ENCODE data around the gene PARD6B. TPM values are rescaled to one million over a fixed set of nuclear protein-coding genes. Genes with fewer than 3 reads are reported as not detected.

The PARD6B gene
- total RNA-seq, 1 donor from 2014 or later, result 7.1 TPM

GRCh38 chr20:50704514-50704913 lies 26.9 kb upstream of the PARD6B start:
- Mint-ChIP-seq H3K4me1 (ENCODE audit: unreplicated experiment) (no peaks in the 10 kb centered on the region), H3K27ac (ENCODE audit: unreplicated experiment) (no peak overlapping the region), H3K36me3 (ENCODE audit: low read depth, unreplicated experiment) (no peaks in the 10 kb centered on the region), H3K27me3 (ENCODE audit: unreplicated experiment) (peaks cover 4% of the 10 kb centered on the region), H3K4me3 (ENCODE audit: unreplicated experiment) (no peak overlapping the region), H3K9me3 (ENCODE audit: unreplicated experiment) (no peaks in the 10 kb centered on the region)
- no peak for DNase-seq (ENCODE audit: low spot score)
- no peak for TF ChIP-seq CTCF (IDR thresholded peaks at IDR 0.05; ENCODE audit: unreplicated experiment)

GRCh38 chr20:50704971-50705370 lies 26.4 kb upstream of the PARD6B start:
- Mint-ChIP-seq H3K27me3 (ENCODE audit: unreplicated experiment) (peaks cover 3% of the 10 kb centered on the region), H3K36me3 (ENCODE audit: low read depth, unreplicated experiment) (no peaks in the 10 kb centered on the region), H3K27ac (ENCODE audit: unreplicated experiment) (no peak overlapping the region), H3K4me3 (ENCODE audit: unreplicated experiment) (no peak overlapping the region), H3K9me3 (ENCODE audit: unreplicated experiment) (no peaks in the 10 kb centered on the region), H3K4me1 (ENCODE audit: unreplicated experiment) (no peaks in the 10 kb centered on the region)
- no peak for DNase-seq (ENCODE audit: low spot score)
- no peak for TF ChIP-seq CTCF (IDR thresholded peaks at IDR 0.05; ENCODE audit: unreplicated experiment)

- no peaks in the 10 kb centered on the region for H3K4me1 Mint-ChIP-seq (ENCODE audit: unreplicated experiment)
- H3K27ac Mint-ChIP-seq (ENCODE audit: unreplicated experiment), result no peak overlapping the region
- peaks cover 6% of the 10 kb centered on the region for H3K27me3 Mint-ChIP-seq (ENCODE audit: unreplicated experiment)
- TF ChIP-seq CTCF (IDR thresholded peaks at IDR 0.05; ENCODE audit: unreplicated experiment), result no peak
- H3K9me3 Mint-ChIP-seq (ENCODE audit: unreplicated experiment), result no peaks in the 10 kb centered on the region
- H3K36me3 Mint-ChIP-seq (ENCODE audit: low read depth, unreplicated experiment), result no peaks in the 10 kb centered on the region
- DNase-seq (ENCODE audit: low spot score), result no peak
- H3K4me3 Mint-ChIP-seq (ENCODE audit: unreplicated experiment), result no peak overlapping the region
Observed at GRCh38 chr20:50708845-50709635, 22.3 kb upstream of the PARD6B start.

GRCh38 chr20:50709636-50709973 lies 21.8 kb upstream of the PARD6B start:
- Mint-ChIP-seq H3K27me3 (ENCODE audit: unreplicated experiment) (peaks cover 6% of the 10 kb centered on the region), H3K36me3 (ENCODE audit: low read depth, unreplicated experiment) (no peaks in the 10 kb centered on the region), H3K27ac (ENCODE audit: unreplicated experiment) (no peak overlapping the region), H3K9me3 (ENCODE audit: unreplicated experiment) (no peaks in the 10 kb centered on the region), H3K4me3 (ENCODE audit: unreplicated experiment) (no peak overlapping the region), H3K4me1 (ENCODE audit: unreplicated experiment) (no peaks in the 10 kb centered on the region)
- DNase-seq (ENCODE audit: low spot score), result no peak
- TF ChIP-seq CTCF (IDR thresholded peaks at IDR 0.05; ENCODE audit: unreplicated experiment), result no peak

GRCh38 chr20:50710492-50711063 lies 20.8 kb upstream of the PARD6B start:
- Mint-ChIP-seq H3K4me1 (ENCODE audit: unreplicated experiment) (no peaks in the 10 kb centered on the region), H3K9me3 (ENCODE audit: unreplicated experiment) (no peaks in the 10 kb centered on the region), H3K27ac (ENCODE audit: unreplicated experiment) (no peak overlapping the region), H3K36me3 (ENCODE audit: low read depth, unreplicated experiment) (no peaks in the 10 kb centered on the region), H3K27me3 (ENCODE audit: unreplicated experiment) (peaks cover 7% of the 10 kb centered on the region), H3K4me3 (ENCODE audit: unreplicated experiment) (no peak overlapping the region)
- no peak for TF ChIP-seq CTCF (IDR thresholded peaks at IDR 0.05; ENCODE audit: unreplicated experiment)
- no peak for DNase-seq (ENCODE audit: low spot score)

All from endothelial cell (in vitro differentiated cells).